Gastroesophageal sphincter (tissue), 3 donors: ENCODE data around the gene GPATCH1.

Source experiments
- CTCF ChIP-seq, 4 experiments: fragments of 200-600 bp in 2 of 4; fragments of 450-650 bp in 2 of 4; sonication (generic) in 1 of 4; IDR thresholded peaks; one replicate each; pipeline ENCODE4 v1.5.1; 2017 to 2019; ENCODE audit warnings: antibody characterized with exemption in 4 of 4, mild to moderate bottlenecking in 2 of 4, moderate library complexity in 2 of 4
- POLR2A ChIP-seq, 2 donors: fragments of 450-650 bp; IDR thresholded peaks; one replicate each; pipeline ENCODE4 v1.6.1; 2017; ENCODE audit warnings: antibody characterized with exemption in 2 of 2, mild to moderate bottlenecking in 2 of 2, moderate library complexity in 1 of 2

- TF ChIP-seq CTCF (IDR thresholded peaks at IDR 0.05) (no peak), POLR2A (IDR thresholded peaks at IDR 0.05) (no peak)
Measured at GRCh38 chr19:33111587-33111986, 30.6 kb downstream of the GPATCH1 start.
